ENCODE results near the gene OR2T4. TPM values are rescaled to one million over a fixed set of nuclear protein-coding genes. Genes with fewer than 3 reads are reported as not detected.

The OR2T4 gene
- total and polyA plus RNA-seq, 2 experiments from 2014 or later, result not detected

DNA sequence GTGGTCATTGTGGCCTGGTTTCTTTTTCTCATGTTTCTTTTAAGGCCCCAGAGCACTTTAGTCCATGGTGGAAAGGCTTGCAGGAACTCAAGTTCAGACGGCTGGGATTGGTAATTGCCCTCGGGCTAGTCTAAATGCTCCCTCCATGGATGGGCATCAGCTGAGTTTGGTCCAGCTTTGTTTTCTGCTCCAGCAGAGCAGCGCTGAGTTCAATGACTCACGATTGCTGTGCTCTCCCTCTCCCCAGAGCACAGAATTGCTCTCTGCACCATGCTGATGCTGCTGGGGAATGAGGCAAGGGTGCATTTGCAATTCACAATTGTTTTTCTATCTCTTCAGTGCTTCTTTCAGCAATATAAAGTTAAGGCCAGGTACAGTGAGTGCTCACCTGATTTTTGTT is 12.3 kb downstream of the OR2T4 start:
- no peak overlapping the region for H3K4me3 ChIP-seq

More for the DNA sequence above, 12.3 kb downstream of the OR2T4 start:
- Mint-ChIP-seq H3K9me3 (peaks cover 96% of the 10 kb centered on the region), H3K4me1 (no peaks in the 10 kb centered on the region), H3K36me3 (ENCODE audit: low read depth) (peaks cover 40% of the 10 kb centered on the region), H3K4me3 (no peak overlapping the region), H3K27ac (no peak overlapping the region), H3K27me3 (ENCODE audit: insufficient read depth, low read depth, poor library complexity) (no peaks in the 10 kb centered on the region)
- no peak for TF ChIP-seq EZH2 (IDR thresholded peaks at IDR 0.05; ENCODE audit: low read depth, unreplicated experiment)
- TF ChIP-seq, protein P1, sequence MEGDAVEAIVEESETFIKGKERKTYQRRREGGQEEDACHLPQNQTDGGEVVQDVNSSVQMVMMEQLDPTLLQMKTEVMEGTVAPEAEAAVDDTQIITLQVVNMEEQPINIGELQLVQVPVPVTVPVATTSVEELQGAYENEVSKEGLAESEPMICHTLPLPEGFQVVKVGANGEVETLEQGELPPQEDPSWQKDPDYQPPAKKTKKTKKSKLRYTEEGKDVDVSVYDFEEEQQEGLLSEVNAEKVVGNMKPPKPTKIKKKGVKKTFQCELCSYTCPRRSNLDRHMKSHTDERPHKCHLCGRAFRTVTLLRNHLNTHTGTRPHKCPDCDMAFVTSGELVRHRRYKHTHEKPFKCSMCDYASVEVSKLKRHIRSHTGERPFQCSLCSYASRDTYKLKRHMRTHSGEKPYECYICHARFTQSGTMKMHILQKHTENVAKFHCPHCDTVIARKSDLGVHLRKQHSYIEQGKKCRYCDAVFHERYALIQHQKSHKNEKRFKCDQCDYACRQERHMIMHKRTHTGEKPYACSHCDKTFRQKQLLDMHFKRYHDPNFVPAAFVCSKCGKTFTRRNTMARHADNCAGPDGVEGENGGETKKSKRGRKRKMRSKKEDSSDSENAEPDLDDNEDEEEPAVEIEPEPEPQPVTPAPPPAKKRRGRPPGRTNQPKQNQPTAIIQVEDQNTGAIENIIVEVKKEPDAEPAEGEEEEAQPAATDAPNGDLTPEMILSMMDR (conservative IDR thresholded peaks at IDR 0.05; ENCODE audit: low read depth in 2 of 2), result no peak
- TF ChIP-seq CREB1 (CRISPR knock-in tag; IDR thresholded peaks at IDR 0.05; ENCODE audit: low read depth), result no peak
- TF ChIP-seq JUNB (IDR thresholded peaks at IDR 0.05; ENCODE audit: unreplicated experiment), result no peak
- no peak for TF ChIP-seq EZH2phosphoT487 (IDR thresholded peaks at IDR 0.05; ENCODE audit: unreplicated experiment)
- TF ChIP-seq NANOG (IDR thresholded peaks at IDR 0.05; ENCODE audit: borderline replicate concordance), result no peak
- TF ChIP-seq REST (IDR thresholded peaks at IDR 0.05; ENCODE audit: unreplicated experiment), result no peak
- TF ChIP-seq, protein P2, sequence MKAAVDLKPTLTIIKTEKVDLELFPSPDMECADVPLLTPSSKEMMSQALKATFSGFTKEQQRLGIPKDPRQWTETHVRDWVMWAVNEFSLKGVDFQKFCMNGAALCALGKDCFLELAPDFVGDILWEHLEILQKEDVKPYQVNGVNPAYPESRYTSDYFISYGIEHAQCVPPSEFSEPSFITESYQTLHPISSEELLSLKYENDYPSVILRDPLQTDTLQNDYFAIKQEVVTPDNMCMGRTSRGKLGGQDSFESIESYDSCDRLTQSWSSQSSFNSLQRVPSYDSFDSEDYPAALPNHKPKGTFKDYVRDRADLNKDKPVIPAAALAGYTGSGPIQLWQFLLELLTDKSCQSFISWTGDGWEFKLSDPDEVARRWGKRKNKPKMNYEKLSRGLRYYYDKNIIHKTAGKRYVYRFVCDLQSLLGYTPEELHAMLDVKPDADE (IDR thresholded peaks at IDR 0.05), result no peak
- TF ChIP-seq ZNF331 (CRISPR knock-in tag; IDR thresholded peaks at IDR 0.05; ENCODE audit: low read depth), result no peak
- TF ChIP-seq ZNF114 (CRISPR knock-in tag; IDR thresholded peaks at IDR 0.05), result no peak
- no peak for TF ChIP-seq POLR2AphosphoS5 (IDR thresholded peaks at IDR 0.05; ENCODE audit: low read depth)
- TF ChIP-seq, protein P3, sequence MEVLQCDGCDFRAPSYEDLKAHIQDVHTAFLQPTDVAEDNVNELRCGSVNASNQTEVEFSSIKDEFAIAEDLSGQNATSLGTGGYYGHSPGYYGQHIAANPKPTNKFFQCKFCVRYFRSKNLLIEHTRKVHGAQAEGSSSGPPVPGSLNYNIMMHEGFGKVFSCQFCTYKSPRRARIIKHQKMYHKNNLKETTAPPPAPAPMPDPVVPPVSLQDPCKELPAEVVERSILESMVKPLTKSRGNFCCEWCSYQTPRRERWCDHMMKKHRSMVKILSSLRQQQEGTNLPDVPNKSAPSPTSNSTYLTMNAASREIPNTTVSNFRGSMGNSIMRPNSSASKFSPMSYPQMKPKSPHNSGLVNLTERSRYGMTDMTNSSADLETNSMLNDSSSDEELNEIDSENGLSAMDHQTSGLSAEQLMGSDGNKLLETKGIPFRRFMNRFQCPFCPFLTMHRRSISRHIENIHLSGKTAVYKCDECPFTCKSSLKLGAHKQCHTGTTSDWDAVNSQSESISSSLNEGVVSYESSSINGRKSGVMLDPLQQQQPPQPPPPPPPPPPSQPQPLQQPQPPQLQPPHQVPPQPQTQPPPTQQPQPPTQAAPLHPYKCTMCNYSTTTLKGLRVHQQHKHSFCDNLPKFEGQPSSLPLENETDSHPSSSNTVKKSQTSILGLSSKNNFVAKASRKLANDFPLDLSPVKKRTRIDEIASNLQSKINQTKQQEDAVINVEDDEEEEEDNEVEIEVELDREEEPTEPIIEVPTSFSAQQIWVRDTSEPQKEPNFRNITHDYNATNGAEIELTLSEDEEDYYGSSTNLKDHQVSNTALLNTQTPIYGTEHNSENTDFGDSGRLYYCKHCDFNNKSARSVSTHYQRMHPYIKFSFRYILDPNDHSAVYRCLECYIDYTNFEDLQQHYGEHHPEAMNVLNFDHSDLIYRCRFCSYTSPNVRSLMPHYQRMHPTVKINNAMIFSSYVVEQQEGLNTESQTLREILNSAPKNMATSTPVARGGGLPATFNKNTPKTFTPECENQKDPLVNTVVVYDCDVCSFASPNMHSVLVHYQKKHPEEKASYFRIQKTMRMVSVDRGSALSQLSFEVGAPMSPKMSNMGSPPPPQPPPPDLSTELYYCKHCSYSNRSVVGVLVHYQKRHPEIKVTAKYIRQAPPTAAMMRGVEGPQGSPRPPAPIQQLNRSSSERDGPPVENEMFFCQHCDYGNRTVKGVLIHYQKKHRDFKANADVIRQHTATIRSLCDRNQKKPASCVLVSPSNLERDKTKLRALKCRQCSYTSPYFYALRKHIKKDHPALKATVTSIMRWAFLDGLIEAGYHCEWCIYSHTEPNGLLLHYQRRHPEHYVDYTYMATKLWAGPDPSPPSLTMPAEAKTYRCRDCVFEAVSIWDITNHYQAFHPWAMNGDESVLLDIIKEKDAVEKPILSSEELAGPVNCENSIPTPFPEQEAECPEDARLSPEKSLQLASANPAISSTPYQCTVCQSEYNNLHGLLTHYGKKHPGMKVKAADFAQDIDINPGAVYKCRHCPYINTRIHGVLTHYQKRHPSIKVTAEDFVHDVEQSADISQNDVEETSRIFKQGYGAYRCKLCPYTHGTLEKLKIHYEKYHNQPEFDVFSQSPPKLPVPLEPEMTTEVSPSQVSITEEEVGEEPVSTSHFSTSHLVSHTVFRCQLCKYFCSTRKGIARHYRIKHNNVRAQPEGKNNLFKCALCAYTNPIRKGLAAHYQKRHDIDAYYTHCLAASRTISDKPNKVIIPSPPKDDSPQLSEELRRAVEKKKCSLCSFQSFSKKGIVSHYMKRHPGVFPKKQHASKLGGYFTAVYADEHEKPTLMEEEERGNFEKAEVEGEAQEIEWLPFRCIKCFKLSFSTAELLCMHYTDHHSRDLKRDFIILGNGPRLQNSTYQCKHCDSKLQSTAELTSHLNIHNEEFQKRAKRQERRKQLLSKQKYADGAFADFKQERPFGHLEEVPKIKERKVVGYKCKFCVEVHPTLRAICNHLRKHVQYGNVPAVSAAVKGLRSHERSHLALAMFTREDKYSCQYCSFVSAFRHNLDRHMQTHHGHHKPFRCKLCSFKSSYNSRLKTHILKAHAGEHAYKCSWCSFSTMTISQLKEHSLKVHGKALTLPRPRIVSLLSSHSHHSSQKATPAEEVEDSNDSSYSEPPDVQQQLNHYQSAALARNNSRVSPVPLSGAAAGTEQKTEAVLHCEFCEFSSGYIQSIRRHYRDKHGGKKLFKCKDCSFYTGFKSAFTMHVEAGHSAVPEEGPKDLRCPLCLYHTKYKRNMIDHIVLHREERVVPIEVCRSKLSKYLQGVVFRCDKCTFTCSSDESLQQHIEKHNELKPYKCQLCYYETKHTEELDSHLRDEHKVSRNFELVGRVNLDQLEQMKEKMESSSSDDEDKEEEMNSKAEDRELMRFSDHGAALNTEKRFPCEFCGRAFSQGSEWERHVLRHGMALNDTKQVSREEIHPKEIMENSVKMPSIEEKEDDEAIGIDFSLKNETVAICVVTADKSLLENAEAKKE (CRISPR knock-in tag; IDR thresholded peaks at IDR 0.05), result no peak
- no peak for TF ChIP-seq STAT1 (IDR thresholded peaks at IDR 0.05; ENCODE audit: unreplicated experiment)
- DNase-seq (ENCODE audit: low spot score) (no peak), ATAC-seq (no peak)
- no peaks in the 10 kb centered on the region for H3K4me1 ChIP-seq (ENCODE audit: insufficient read depth)
- H3K79me2 ChIP-seq (replicated peaks; ENCODE audit: insufficient read depth), result no peaks in the 10 kb centered on the region
- 0 out of 2 replicates have a peak, but pooled peaks cover 8% of the 10 kb centered on the region for H3K36me3 ChIP-seq (ENCODE audit: insufficient read depth)
- H3K27me3 ChIP-seq (ENCODE audit: insufficient read depth), result no peaks in the 10 kb centered on the region
- no peaks in the 10 kb centered on the region for H3F3A ChIP-seq (replicated peaks; ENCODE audit: low read depth)
- H4K20me1 ChIP-seq (replicated peaks; ENCODE audit: insufficient read depth), result no peaks in the 10 kb centered on the region
- H3K9me2 ChIP-seq (ENCODE audit: insufficient read depth), result no peaks in the 10 kb centered on the region
- no peak overlapping the region for H3K27ac ChIP-seq (ENCODE audit: low read depth)
- H2AFZ ChIP-seq, result no peak overlapping the region
- H3K4me2 ChIP-seq, result no peak overlapping the region

Measured in GM23338 (cell line).